Muscle of leg (tissue), 11 donors: ENCODE results near the gene GALNTL6. TPM values are rescaled to one million over a fixed set of nuclear protein-coding genes. Genes with fewer than 3 reads are reported as not detected.

Experiments used
- DNase-seq: peaks from one replicate; pipeline ENCODE4 v3.0.0; 2013
- H3K27ac ChIP-seq: one replicate; pipeline ENCODE4 v1.5.1; 2013; ENCODE audit warnings: mild to moderate bottlenecking, low read length, control low read depth
- H3K27me3 ChIP-seq: one replicate; pipeline ENCODE4 v1.6.1; 2013; ENCODE audit warnings: low read length; ENCODE audit not compliant: control insufficient read depth, insufficient read depth
- H3K36me3 ChIP-seq: one replicate; pipeline ENCODE4 v1.6.1; 2013; ENCODE audit warnings: low read length; ENCODE audit not compliant: control insufficient read depth, insufficient read depth
- H3K4me1 ChIP-seq: one replicate; pipeline ENCODE4 v1.6.1; 2013; ENCODE audit warnings: low read length; ENCODE audit not compliant: control insufficient read depth, insufficient read depth
- H3K4me3 ChIP-seq: one replicate; pipeline ENCODE4 v1.5.1; 2013; ENCODE audit warnings: low read length, control low read depth
- H3K9me3 ChIP-seq: replicated peaks from 2 replicates; pipeline ENCODE4 v1.6.1; 2013; ENCODE audit warnings: low read depth, low read length; ENCODE audit not compliant: control insufficient read depth
- WGBS: methylation state at CpG from one replicate; pipeline ENCODE4 v1.1.5; 2013; ENCODE audit warnings: missing lambda C conversion rate; ENCODE audit not compliant: insufficient coverage; 5-methylcytosine and 5-hydroxymethylcytosine counted together
- polyA plus RNA-seq, 8 donors: library from polyadenylated mRNA; unstranded; fragments of 120-200 nt; gene quantifications; one replicate each; pipeline versions ENCODE4 v1.2.1 to v1.2.3, GENCODE V29; 2013; ENCODE audit warnings: inconsistent platforms in 1 of 8, low replicate concordance in 1 of 8; ENCODE audit not compliant: insufficient read length in 8 of 8, insufficient read depth in 1 of 8
- total RNA-seq: library from RNA; stranded (reverse); fragments of 120-200 nt; gene quantifications from one replicate; pipeline ENCODE4 v1.2.4, GENCODE V29; 2013

Gene GALNTL6
- total and polyA plus RNA-seq, 9 donors = 0.26 to 0.95 (median 0.53) TPM

DNA sequence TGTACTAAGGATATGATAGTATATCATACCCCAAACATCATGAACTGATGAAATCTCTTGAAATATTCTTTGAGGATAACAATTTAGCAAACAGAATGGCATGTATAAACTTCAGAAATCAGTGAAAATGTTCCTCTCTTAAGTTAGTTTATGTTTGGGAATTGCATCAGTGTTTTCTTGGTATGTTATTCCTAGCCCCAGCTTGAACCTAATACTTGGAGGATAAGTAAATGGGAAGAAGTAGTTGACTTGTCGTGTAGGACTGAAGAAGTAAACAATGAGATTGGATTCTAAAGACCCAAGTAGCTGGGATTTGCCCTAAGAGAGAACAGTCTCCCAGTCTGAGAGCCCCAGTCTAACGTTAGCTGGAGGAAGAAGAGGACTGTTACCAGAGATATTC is 355.7 kb downstream of the GALNTL6 start:
- 77% methylated on average over 2 of the region's 2 CpGs for WGBS
- no peaks in the 10 kb centered on the region for H3K36me3 ChIP-seq

DNA sequence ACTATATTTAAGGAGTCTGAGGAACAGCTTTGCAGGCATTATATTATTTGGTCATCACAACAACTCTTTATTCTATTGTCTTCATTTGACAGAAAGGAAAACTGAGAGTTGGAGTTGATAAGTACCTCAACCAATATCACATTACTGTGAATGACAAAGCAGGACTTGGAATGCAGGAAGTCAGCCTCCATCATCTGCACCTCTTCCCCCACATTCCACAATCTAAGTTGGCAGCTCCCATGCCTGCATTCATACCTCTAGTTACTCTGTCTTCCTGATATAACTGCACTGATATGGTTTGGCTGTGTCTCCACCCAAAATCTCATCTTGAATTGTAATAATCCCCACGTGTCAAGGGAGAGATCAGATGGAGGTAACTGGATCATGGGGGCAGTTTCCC is 356.7 kb downstream of the GALNTL6 start:
- Histone ChIP-seq H3K27me3 (no peaks in the 10 kb centered on the region), H3K36me3 (no peaks in the 10 kb centered on the region), H3K4me3 (no peak overlapping the region), H3K9me3 (no peaks in the 10 kb centered on the region), H3K4me1 (no peaks in the 10 kb centered on the region), H3K27ac (no peak overlapping the region)
- no peak for DNase-seq
- WGBS = no CpG with 5 or more reads among the region's 1 CpG

More for the DNA sequence above, 355.7 kb downstream of the GALNTL6 start:
- no peak overlapping the region for H3K4me3 ChIP-seq
- no peaks in the 10 kb centered on the region for H3K4me1 ChIP-seq
- no peaks in the 10 kb centered on the region for H3K9me3 ChIP-seq
- no peak overlapping the region for H3K27ac ChIP-seq
- DNase-seq = no peak
- H3K27me3 ChIP-seq = no peaks in the 10 kb centered on the region

DNA sequence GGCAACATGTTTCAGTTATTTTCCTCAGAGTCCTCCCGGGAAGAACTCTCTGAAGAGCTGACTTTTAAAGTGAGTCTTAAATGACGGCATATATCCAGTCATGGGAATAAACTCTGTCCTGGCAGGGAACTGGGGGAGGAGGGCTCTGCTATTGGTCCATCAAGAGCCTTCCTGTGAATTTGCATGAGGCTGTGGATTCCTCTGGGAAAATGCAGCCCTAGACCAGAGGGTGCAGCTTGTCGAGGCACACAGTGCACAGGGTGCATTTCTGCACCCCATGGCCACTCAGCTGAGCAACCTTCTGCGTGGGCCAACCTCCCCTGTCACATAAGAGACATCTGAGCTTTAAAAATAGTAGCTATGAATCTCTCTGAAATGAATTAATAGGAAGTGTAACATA is 360.0 kb downstream of the GALNTL6 start:
- DNase-seq = peak; percentile 2
- WGBS = 50% methylated on average over 1 of the region's 4 CpGs
- no peaks in the 10 kb centered on the region for H3K9me3 ChIP-seq
- no peaks in the 10 kb centered on the region for H3K4me1 ChIP-seq
- no peaks in the 10 kb centered on the region for H3K27me3 ChIP-seq
- no peak overlapping the region for H3K4me3 ChIP-seq
- H3K36me3 ChIP-seq = no peaks in the 10 kb centered on the region
- H3K27ac ChIP-seq = no peak overlapping the region

DNA sequence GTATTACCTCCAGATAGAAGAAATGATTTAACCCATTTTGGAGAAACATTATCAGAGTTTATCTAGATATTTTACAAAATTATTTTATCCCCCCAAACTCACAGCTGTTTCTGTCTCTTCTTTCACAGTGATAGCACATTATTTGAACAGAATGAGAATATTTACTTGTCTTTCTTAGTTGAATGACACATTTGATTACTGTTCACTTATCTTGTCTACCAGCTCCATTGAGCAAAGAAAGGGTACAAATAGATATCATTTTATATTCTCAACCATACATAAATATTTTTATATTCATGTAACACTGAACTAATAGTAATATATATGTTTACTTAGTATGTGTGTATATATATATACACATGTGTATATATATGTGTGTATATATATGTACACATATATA is 364.2 kb downstream of the GALNTL6 start:
- DNase-seq = no peak
- Histone ChIP-seq H3K4me1 (no peaks in the 10 kb centered on the region), H3K36me3 (no peaks in the 10 kb centered on the region), H3K4me3 (no peak overlapping the region), H3K9me3 (no peaks in the 10 kb centered on the region), H3K27me3 (no peaks in the 10 kb centered on the region), H3K27ac (no peak overlapping the region)

DNA sequence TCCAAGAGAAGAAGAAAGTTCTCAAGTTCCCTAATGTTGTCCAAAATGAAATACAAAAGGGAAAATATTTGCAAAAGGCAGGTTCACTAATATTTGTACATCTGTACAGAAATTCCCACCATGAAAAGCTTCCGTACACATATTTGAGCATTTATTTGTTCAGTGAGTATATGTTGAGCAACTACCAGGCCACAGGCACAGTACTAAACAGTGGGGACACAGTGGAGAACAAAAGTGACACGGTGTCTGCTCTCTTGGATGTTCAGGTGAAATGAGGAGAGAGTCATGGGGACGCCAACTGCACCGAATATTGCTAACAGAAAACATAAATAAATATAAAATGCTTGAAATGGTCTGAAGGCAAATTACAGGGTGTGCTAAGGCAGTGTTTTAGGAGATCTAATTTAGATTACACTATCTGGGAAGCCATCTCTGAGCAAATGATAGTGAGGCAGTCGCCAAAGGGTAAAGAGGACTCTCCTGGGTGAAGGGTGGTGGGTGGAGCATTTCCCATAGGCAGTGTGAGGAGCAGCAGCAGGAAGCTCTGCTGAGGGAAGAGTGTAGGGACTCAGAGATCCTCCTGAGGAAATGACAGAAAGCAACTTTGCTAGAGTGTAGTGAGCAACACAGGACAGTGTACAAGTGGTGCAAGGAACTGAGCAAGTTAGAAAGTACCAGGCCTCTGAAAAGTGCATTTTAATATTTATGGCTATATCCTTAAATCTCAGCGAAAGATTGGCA is 375.2 kb downstream of the GALNTL6 start:
- Histone ChIP-seq H3K27ac (no peak overlapping the region), H3K4me3 (no peak overlapping the region), H3K27me3 (no peaks in the 10 kb centered on the region), H3K9me3 (no peaks in the 10 kb centered on the region), H3K36me3 (no peaks in the 10 kb centered on the region), H3K4me1 (no peaks in the 10 kb centered on the region)
- 40% methylated on average over 1 of the region's 6 CpGs for WGBS
- no peak for DNase-seq

DNA sequence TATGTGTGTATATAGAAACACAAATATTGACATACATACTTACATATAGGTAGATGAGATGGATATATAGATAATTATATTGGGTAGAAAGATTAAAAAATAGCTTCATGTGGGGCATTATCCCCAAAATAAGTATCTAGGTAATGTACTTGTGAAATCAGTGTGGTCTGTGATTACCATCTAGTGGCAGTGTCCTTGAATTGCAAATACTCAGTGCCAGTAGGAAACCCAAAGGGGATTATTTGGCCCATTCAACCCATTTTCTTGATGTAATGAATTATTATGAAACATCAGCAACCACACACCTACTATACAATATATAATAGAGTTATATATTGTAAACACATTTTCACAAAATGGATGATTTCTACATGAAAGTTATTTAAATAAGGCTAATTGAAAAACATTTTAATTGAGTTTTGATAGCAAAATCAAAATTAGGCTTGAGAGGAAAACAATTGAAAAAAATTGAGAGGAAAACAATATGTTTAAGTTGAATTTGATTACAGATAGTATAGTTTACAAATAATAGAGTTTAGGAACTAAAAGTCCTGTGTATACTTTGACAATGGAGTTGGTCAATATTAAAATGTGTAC is 389.4 kb downstream of the GALNTL6 start:
- Histone ChIP-seq H3K36me3 (no peaks in the 10 kb centered on the region), H3K4me3 (no peak overlapping the region), H3K27me3 (no peaks in the 10 kb centered on the region), H3K27ac (no peak overlapping the region), H3K4me1 (no peaks in the 10 kb centered on the region), H3K9me3 (no peaks in the 10 kb centered on the region)
- DNase-seq = peak; percentile 9

DNA sequence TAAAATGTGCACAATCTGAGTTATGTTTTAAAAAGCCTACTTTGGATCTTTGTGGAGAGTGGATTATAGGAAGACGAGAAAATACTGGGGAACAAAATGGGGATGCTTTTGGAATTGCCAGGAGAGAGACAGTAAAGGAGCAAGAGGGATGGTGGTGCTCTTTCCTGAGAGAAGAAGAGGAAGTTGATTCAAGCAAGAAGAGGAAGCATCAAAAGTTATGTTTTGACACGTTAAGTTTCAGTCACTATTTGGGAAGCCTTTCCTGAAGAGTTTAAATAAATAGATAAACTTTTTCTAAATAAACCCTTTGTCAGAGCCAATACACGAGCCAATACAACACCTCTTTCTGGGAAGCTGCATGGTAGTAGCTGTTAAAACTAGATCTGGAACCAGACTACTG is 394.1 kb downstream of the GALNTL6 start:
- Histone ChIP-seq H3K4me1 (no peaks in the 10 kb centered on the region), H3K27me3 (no peaks in the 10 kb centered on the region), H3K9me3 (no peaks in the 10 kb centered on the region), H3K36me3 (no peaks in the 10 kb centered on the region), H3K27ac (no peak overlapping the region), H3K4me3 (no peak overlapping the region)
- WGBS = 94% methylated on average over 1 of the region's 3 CpGs
- DNase-seq = peak; percentile 13

DNA sequence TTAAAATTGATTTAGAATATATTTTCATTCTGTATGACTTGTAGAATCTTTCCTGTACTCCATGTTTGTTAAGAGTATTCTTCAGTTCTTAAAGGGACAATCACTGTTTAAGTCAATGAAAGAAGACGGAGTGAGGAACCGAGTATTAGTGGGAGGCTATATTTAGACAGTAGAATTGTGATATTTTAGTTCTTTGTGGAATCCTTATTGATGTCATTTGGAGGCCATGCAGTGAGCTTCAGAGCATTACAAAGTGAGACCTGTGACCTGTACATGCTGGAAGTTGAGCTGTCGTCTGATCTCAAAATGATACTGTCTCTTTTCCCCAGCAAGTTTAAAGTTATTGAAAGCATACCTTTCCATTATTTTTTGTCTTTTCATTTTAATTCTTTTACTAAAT is 394.7 kb downstream of the GALNTL6 start:
- Histone ChIP-seq H3K27ac (no peak overlapping the region), H3K4me3 (no peak overlapping the region), H3K4me1 (no peaks in the 10 kb centered on the region), H3K27me3 (no peaks in the 10 kb centered on the region), H3K36me3 (no peaks in the 10 kb centered on the region), H3K9me3 (no peaks in the 10 kb centered on the region)
- DNase-seq = peak; percentile 0
- WGBS = 40% methylated on average over 1 of the region's 3 CpGs

DNA sequence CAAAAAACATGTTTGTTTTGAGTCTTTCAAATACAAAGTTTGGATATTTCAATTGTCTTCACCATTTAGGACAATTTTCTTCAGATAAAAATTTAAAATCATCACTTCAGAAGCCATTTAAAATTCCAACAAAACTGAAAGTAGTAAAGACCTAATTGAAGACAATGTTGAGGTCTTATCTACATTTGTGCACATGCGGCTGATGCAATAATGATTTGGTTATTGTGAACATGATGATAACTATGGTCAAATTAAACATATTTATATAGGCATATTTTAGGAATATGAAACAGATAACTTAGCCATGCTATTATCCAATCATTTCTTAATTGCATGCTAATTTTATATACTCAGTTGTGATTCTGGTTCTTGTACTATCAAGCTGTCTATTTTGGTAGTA is 407.5 kb downstream of the GALNTL6 start:
- WGBS = no CpG with 5 or more reads among the region's 1 CpG
- Histone ChIP-seq H3K4me1 (no peaks in the 10 kb centered on the region), H3K27ac (no peak overlapping the region), H3K9me3 (no peaks in the 10 kb centered on the region), H3K4me3 (no peak overlapping the region), H3K36me3 (no peaks in the 10 kb centered on the region), H3K27me3 (no peaks in the 10 kb centered on the region)
- DNase-seq = no peak

DNA sequence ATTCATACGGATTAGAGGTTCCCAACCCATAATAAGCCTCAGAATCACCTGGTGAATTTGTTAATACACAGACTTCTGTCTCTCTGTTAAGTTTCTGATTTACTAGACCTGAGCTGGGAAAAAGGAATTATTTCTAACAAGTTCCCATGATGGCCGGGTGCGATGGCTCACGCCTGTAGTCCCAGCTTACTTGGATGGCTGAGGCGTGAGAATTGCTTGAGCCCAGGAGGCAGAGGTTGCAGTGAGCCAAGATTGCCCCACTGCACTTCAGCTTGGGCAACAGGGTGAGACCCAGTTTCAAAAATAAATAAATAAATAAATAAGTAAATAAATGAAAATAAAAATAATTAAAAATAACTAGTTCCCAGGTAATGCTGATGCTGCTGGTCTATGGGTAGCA is 412.3 kb downstream of the GALNTL6 start:
- H3K9me3 ChIP-seq = no peaks in the 10 kb centered on the region
- H3K36me3 ChIP-seq = no peaks in the 10 kb centered on the region
- no peaks in the 10 kb centered on the region for H3K27me3 ChIP-seq
- WGBS = 96% methylated on average over 4 of the region's 5 CpGs
- H3K4me1 ChIP-seq = no peaks in the 10 kb centered on the region
- no peak overlapping the region for H3K27ac ChIP-seq
- DNase-seq = no peak
- H3K4me3 ChIP-seq = no peak overlapping the region

DNA sequence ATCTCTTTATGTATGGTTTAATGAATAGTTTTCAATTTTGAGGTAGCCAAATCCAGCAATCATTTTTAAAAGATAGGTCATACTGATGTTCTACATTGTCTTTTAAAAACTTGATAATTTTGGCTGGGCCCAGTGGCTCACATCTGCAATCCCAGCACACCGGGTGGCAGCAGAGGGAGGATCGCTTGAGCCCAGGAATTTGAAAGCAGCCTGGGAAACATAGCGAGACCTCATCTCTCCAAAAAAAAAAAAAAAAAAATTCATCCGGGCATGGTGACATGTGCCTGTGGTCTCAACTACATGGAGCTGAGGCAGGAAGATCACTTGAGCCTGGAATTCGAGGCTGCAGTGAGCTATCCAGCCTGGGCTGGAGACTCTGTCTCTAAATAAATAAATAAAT is 419.8 kb downstream of the GALNTL6 start:
- no peak overlapping the region for H3K4me3 ChIP-seq
- WGBS = no CpG with 5 or more reads among the region's 5 CpGs
- H3K27me3 ChIP-seq = no peaks in the 10 kb centered on the region
- H3K27ac ChIP-seq = no peak overlapping the region
- no peak for DNase-seq
- H3K9me3 ChIP-seq = no peaks in the 10 kb centered on the region
- H3K36me3 ChIP-seq = no peaks in the 10 kb centered on the region
- no peaks in the 10 kb centered on the region for H3K4me1 ChIP-seq
